Epithelial cell of proximal tubule (primary cell): Measurements from ENCODE around the gene ZAR1L. TPM values are rescaled to one million over a fixed set of nuclear protein-coding genes. Genes with fewer than 3 reads are reported as not detected.

Experiments used
- DNase-seq: peaks from one replicate; pipeline ENCODE4 v3.0.0-alpha.2; 2011; ENCODE audit warnings: low read depth
- H3K4me3 ChIP-seq: 2 replicates; pipeline ENCODE4 v1.5.1; 2011; ENCODE audit warnings: low read depth, mild to moderate bottlenecking, low read length
- CTCF ChIP-seq: conservative IDR thresholded peaks from 2 replicates; pipeline ENCODE4 v1.5.1; 2012; ENCODE audit warnings: low read depth, mild to moderate bottlenecking, low read length
- total RNA-seq: library from RNA; depleted of rRNA; stranded (reverse); fragments of >200 nt; gene quantifications from 2 replicates; pipeline ENCODE4 v1.2.3, GENCODE V29; 2015

ZAR1L gene
- total RNA-seq, 1 donor from 2014 or later, result not detected

GRCh38 chr13:32314271-32315237, 609 bp downstream of the ZAR1L start:
- DNase-seq, result no peak
- H3K4me3 ChIP-seq, result peak overlapping the region; percentile 70
- no peak for TF ChIP-seq CTCF

GRCh38 chr13:32311188-32311897, 3.8 kb downstream of the ZAR1L start:
- H3K4me3 ChIP-seq, result no peak overlapping the region
- no peak for TF ChIP-seq CTCF
- DNase-seq, result no peak

GRCh38 chr13:32310134-32310706, 4.9 kb downstream of the ZAR1L start:
- DNase-seq, result peak; percentile 38
- peak overlapping the region; percentile 28 for H3K4me3 ChIP-seq
- TF ChIP-seq CTCF, result peak; percentile 73

GRCh38 chr13:32309312-32310133, 5.6 kb downstream of the ZAR1L start:
- no peak for DNase-seq
- TF ChIP-seq CTCF, result no peak
- peak overlapping the region; percentile 28 for H3K4me3 ChIP-seq

GRCh38 chr13:32305646-32306045, 9.5 kb downstream of the ZAR1L start:
- no peak for TF ChIP-seq CTCF
- no peak for DNase-seq
- no peak overlapping the region for H3K4me3 ChIP-seq

GRCh38 chr13:32302461-32302860, 12.7 kb downstream of the ZAR1L start:
- no peak for DNase-seq
- H3K4me3 ChIP-seq, result no peak overlapping the region
- TF ChIP-seq CTCF, result no peak
